BE2C (cell line): ENCODE measurements around the gene SP6.

Experiments used
- DNase-seq: peaks from one replicate; pipeline ENCODE4 v3.0.0-alpha.2; 2020
- H3K27me3 ChIP-seq: fragments of 250-450 bp; sonication (Bioruptor Pico); 2 replicates; pipeline ENCODE4 v1.5.1; 2020; ENCODE audit warnings: mild to moderate bottlenecking
- H3K36me3 ChIP-seq: fragments of 250-450 bp; sonication (Bioruptor Pico); 2 replicates; pipeline ENCODE4 v1.5.1; 2020; ENCODE audit warnings: mild to moderate bottlenecking
- H3K4me1 ChIP-seq: fragments of 250-450 bp; sonication (Bioruptor Pico); 2 replicates; pipeline ENCODE4 v1.5.1; 2020
- H3K4me3 ChIP-seq: 2 replicates; pipeline ENCODE4 v1.5.1; 2011; ENCODE audit warnings: low read depth, low read length
- H3K9me3 ChIP-seq: fragments of 250-450 bp; sonication (Bioruptor Pico); 2 replicates; pipeline ENCODE4 v1.5.1; 2020
- CTCF ChIP-seq: IDR thresholded peaks from 2 replicates; pipeline ENCODE4 v1.5.1; 2012; ENCODE audit warnings: mild to moderate bottlenecking, low read depth, low read length

The SP6 gene

GRCh38 chr17:47837401-47838039 lies 13.4 kb downstream of the SP6 start:
- DNase-seq, result no peak
- no peaks in the 10 kb centered on the region for H3K9me3 ChIP-seq

GRCh38 chr17:47836601-47837000 lies 14.4 kb downstream of the SP6 start:
- Histone ChIP-seq H3K36me3 (no peaks in the 10 kb centered on the region), H3K9me3 (no peaks in the 10 kb centered on the region), H3K4me1 (no peaks in the 10 kb centered on the region), H3K4me3 (no peak overlapping the region), H3K27me3 (no peaks in the 10 kb centered on the region)
- DNase-seq, result no peak
- TF ChIP-seq CTCF, result no peak

More at GRCh38 chr17:47837401-47838039, 13.4 kb downstream of the SP6 start:
- no peak overlapping the region for H3K4me3 ChIP-seq
- H3K36me3 ChIP-seq, result no peaks in the 10 kb centered on the region
- TF ChIP-seq CTCF, result no peak
- no peaks in the 10 kb centered on the region for H3K27me3 ChIP-seq
- no peaks in the 10 kb centered on the region for H3K4me1 ChIP-seq

GRCh38 chr17:47834756-47835155 lies 16.2 kb downstream of the SP6 start:
- no peak for TF ChIP-seq CTCF
- H3K4me1 ChIP-seq, result no peaks in the 10 kb centered on the region
- no peaks in the 10 kb centered on the region for H3K9me3 ChIP-seq
- H3K4me3 ChIP-seq, result no peak overlapping the region
- H3K36me3 ChIP-seq, result no peaks in the 10 kb centered on the region
- H3K27me3 ChIP-seq, result no peaks in the 10 kb centered on the region
- no peak for DNase-seq

- no peaks in the 10 kb centered on the region for H3K4me1 ChIP-seq
- H3K27me3 ChIP-seq, result no peaks in the 10 kb centered on the region
- DNase-seq, result no peak
- peak overlapping the region; percentile 99 for H3K4me3 ChIP-seq
- peaks cover 11% of the 10 kb centered on the region for H3K36me3 ChIP-seq
- no peak for TF ChIP-seq CTCF
- no peaks in the 10 kb centered on the region for H3K9me3 ChIP-seq
Measured at GRCh38 chr17:47831934-47832327, 19.0 kb downstream of the SP6 start.

GRCh38 chr17:47831003-47831933 lies 19.7 kb downstream of the SP6 start, which contains the start of the genes LRRC46 and MRPL10:
TSS of gene LRRC46 (plus strand) at chr17:47831670. CDS start at chr17:47831990, 320 bp downstream.
TSS of gene MRPL10 (minus strand) at chr17:47831541. CDS start at chr17:47831511, 30 bp downstream.
- TF ChIP-seq CTCF, result peak; percentile 65

More at GRCh38 chr17:47831003-47831933, 19.7 kb downstream of the SP6 start, which contains the start of the genes LRRC46 and MRPL10:
- no peaks in the 10 kb centered on the region for H3K9me3 ChIP-seq
- peaks cover 17% of the 10 kb centered on the region for H3K36me3 ChIP-seq
- H3K4me1 ChIP-seq, result no peaks in the 10 kb centered on the region
- peak; percentile 95 for DNase-seq
- H3K4me3 ChIP-seq, result peak within 1 kb of the TSS; percentile 99
- no peaks in the 10 kb centered on the region for H3K27me3 ChIP-seq
